HuH-7.5 (cell line): ENCODE measurements around the gene CBX7.

Source experiments
- DNase-seq: peaks from one replicate; pipeline ENCODE4 v3.0.0; 2011; ENCODE audit warnings: low spot score

CBX7 gene

DNA sequence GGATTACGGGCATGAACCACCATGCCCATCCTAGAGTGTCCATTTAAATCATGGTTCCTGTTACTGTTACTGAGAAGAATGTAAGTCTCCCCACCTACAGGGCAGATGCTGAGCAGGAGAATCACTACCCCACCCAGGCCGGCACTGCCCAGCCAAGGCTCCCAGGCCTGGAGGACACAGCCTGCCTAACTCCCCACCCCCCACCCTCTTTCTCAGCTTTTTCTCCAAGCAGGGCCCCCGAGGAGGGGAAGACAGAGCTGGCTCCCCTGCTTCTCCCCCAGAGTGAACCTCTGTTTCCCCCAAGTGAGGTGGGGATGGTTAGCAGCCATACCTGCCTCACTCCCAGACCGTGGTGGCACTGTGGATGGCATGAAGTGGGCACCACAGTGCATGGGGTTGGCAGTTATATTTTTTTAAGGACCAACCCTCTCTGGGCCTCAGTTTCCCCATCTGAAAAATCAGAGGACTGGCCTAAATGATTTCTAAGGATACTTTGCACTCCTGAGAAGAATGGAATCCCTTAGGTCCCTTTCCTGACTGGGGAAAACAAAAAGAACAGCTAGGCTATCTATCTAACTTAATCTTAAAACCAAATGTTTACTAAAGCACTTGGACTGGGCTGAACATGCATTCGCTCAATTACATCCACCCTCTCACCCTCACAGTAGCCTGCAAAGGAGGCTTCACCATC is 5.0 kb downstream of the CBX7 start:
- no peak for DNase-seq

DNA sequence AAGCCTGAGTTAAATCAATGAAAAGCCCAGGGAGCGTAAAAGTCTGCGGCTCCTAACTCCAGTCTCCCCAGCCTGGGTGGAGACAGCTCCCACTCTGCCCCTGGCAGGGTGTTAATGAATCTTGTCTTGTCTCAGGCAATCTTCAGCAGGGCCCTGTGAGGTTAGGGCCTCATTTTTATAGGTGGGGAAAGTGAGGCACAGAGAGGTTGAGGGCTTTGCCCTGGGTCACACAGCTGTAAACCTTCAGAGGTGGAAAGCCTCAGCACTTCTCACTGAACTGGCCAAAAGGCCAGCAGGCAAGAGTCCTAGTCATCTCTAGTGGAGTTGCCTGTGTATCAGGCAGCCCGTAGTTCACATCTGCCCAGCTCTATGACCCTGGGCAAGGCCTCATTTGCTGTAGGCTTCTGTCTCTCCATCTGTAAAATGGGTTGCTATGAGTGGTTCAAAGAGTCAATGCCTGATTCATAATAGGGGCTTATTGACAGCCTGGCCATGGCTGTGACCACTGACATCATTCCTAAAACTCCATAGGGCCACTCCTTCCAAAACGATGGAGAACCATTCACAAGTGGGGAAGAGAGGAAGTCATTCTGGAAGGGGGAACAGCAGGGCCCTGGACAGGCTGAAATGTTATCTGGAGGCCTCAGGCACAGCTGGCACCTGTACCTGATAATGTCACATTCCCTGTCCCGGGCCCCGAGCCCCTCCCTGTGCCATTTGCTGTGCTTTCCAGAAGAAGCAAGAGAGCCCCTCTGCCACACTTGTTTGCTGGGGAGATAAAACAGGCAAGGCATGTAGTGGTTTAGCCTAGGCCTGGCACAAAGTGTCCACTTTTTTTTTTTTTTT is 6.0 kb downstream of the CBX7 start:
- DNase-seq: no peak

DNA sequence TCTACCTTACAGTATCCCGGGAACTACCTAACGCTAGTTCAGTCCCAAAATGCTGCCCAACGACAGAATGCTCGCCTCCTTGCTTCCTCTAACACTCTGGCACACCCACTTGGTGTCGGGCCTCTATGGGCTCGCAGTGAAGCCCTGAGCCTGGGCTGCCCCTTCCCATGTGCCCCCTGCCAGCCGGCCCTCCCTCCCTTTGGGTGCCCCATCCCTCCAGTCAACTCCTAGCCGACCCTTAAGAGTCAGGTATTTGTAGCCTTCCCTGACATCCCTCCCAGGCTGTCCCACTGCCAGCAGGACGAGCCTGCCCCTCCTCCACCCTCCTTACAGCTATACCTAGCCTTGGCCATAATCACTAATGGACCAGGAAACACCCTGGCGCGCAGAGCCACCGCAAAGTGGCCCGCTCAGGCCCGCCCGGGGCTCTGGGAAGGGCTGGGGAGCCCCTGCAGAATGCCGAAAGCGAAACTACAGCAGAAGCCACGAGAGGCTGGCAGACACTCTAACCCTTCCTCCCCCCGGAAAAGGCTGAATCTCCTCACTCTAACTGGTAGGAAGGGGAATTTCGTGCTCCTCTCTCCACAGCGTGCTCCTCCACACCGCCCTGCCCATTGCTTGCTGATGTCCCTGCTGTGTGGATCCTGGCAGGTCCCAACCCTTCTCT is 8.2 kb downstream of the CBX7 start:
- no peak for DNase-seq

DNA sequence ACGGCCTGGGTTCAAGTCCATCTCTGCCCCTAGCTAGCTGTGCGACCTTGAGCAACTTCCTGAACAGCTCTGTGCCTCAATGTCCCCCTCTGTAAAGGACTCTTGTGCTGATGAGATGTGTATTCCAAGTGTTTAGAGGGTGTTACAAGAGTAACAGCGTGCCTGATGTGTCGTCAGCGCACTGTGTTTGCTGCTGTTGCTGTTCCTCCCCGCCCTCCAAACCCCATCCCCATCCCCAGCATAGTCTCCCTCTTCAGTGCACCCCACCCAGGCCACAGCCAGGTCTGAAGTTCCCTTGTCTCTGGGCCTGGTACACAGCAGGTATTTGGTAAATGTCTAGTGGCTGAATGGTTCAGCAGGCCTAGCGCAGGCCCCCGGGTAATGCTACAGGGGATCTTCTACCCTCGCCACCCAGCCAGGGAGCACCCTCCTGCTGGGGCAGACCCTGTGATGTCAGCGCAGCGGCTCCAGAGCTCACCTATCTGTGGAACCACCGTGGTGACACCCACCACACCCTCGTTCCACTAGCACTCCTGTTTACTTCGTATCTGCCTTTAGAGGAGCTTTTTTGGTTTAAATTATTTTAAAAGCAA is 10.3 kb downstream of the CBX7 start:
- DNase-seq: no peak

DNA sequence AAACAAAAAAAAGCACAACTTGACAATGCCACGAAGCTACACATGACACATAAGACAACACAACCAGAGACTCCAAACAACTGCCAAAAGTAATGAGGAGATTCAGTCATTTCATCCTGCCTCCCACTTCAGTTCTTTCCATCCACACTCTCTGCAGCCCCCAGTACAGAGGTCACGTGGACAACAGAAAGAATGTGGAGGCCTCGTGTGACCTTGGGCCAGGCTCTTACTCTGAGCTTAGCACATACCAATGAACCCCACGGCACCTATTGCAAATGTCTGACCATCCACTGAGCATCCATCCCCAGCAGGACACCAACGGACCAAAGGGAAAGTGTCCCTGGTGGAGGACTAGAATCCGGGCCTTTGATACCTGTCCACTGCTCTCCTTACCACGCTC is 12.5 kb downstream of the CBX7 start:
- no peak for DNase-seq

DNA sequence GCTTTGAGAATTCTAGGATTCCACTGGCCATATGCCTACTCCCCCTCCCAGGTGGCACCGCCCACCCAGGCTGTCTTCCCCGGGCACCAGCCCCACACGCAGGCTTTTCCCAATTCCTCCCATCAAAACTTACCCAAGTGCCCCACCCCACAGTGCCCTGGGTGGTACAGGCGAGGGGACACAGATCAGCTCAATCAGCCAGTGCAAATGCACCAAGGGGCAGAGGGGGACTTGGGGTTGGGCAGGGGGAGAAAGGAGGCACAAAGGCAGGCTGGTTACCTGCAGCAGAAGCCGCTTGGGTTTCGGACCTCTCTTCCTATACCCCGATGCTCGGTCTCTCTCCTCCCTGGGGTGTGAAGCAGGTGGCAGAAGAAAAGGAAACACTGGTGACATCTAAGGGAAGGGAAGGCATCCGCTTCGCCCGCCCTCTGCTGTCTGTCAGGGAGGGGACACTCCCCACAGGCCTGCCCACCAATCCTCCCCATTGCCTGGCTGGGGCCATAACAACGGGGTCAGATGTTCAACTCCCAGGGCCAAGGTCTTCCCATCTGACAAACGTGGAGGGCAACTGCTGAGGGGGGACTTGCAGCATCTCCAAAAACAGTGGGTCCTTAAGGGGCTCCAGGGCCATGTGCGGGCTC is 14.0 kb downstream of the CBX7 start:
- no peak for DNase-seq

DNA sequence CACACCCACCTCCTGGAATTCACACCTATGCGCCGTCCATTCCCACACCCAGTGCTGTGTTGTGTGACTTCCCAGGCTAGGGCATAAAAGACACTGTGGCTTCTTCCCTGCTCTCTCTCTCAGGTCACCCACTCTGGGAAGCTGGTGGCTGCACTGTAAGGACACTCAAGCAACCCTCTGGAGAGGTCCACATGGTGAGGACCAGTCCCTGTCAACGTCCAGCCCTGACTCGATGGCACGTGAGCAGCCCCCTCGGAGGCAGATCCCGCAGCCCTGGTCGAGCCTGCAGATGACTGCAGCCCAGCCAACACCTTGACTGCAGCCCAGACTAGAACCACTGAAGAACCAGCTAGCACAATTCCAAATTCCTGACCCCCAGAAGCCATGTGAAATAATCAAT is 16.2 kb downstream of the CBX7 start:
- DNase-seq: no peak

DNA sequence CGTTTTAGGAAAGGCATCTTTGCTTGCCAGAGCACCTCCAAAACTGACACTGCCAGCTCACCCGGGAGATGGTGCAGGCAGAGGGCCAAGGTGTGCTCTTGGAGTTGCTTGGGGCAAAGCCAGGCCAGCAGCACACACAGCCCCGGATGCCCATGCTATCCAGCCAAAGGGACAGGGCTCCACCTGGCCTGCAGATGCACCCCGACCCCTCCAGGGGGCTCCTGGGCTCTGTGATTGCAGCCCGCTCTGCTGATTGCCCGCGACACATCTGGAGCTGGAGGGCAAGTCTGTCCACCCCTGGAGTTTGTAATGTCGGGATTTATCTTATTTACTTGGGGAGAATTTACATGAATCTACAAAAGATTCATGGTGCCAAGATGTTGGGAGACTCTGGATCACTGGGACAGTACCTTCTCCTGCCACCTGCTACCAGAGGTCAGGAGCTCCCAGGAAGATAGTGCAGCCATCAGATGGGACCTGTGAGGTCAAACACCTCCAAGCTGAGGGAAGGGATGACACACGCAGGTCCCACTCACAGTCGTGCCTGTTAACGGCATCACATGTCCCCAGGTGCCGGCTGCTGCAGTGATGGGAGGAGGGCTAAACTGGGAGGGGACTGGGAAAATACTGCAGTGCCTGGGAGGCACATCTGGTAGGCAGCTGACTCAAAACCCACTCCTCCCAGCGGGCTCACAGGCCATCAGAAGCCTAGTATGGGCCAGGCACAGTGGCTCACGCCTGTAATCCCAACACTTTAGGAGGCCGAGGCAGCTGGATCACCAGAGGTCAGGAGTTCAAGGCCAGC is 17.2 kb downstream of the CBX7 start:
- peak; percentile 79 for DNase-seq

DNA sequence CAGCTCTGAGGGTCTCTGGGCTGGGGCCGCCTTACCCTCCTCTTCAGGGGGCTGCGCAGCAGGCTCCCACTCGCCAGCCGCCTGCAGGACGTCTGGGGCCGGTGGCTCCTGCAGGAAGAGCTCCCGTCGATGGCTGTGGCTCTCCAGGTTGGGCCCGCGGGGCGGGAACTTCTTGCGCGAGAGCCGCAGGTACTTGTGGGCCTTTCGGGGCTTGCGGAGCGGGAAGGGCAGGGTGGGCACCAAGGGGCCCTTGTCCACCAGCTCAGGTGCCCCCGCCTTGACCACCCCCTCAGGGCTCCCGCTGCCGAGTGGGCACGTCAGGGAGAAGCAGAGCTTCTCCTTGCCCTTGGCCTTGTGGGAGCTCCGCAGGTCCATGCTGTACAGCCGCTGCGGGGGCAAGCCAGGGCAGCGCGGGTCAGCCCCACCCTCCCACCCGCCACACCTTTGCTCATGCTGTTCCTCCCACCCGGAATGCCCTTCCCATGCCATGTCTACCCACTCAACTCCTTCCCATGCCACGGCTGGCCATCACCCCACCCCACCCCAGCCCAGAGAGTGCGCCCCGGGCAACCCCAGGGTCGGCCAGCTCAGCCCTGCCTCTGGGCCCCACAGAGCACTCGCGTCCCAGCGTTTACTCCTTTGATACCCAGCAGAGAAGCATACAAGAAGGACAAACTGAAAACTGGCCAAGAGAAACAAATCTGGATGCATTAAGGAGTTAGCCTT is 18.0 kb downstream of the CBX7 start:
- DNase-seq: no peak

DNA sequence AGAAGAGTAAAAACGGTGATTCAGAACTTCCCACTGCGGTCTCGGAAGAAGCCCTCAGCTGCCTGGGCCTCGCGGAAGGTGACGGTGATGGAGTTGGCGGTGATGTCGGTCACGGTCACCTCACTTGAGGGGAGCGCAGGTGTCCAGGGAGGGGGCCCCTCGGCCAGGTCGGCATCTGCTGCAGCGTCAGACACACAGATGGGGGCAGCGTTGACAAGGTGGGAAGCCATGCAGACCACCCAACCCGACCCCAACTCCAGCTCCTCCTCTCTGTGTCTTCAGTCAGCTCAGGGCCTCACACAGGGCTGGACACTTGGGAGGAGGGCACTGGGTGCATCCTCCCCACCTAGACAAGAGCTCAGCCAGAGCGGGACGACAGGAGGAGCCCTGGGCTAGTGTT is 18.6 kb downstream of the CBX7 start:
- no peak for DNase-seq

DNA sequence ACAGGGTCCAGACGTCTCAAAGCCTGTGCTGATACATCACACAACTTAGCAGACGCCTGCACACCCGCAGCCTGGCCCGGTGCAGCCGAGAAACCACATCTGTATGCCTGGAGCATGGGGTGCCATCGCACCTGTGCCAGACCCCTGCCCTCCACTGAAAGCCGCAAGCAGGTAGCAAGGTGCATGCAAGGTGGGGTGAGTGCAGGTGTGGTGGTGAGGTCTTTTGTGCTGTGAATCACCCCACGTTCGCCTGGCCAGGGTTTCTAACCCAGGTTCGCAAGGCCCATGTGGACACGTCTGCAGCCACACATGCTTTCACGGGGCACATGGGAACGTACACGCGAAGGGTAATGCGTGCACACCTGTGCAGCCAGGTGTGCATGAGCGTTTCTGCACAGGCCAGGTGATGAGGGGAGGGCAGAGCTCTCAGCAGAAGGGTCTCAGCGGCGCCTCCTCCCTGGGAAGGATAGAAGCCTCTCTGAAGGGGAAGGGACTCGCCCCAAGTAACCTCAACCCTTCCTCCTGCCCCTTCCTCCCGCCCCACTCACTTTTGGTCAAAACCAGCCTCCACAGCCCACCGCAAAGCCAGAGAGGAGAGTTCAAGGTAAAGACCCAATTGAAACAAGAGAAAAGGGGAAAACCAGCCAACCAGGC is 19.5 kb downstream of the CBX7 start:
- no peak for DNase-seq

DNA sequence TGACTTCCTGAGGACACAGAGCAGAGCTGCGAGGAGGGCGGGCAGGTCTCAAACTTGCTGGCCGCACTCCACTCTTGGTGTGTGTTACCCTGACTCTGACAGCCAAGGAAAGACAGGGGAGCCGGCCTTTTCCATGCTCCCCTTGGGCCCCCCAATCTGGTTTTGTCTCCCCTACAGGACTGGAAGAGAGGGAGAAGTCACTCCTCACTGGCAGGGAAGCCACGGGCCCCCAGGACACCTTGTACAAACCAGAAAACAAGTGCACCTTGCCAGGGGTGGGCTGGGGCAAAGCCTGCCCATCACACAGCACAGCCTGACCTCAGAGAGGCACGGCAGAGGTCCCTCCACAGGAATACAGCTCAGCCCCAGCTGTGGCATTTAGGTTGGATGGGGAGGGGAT is 20.2 kb downstream of the CBX7 start:
- no peak for DNase-seq

DNA sequence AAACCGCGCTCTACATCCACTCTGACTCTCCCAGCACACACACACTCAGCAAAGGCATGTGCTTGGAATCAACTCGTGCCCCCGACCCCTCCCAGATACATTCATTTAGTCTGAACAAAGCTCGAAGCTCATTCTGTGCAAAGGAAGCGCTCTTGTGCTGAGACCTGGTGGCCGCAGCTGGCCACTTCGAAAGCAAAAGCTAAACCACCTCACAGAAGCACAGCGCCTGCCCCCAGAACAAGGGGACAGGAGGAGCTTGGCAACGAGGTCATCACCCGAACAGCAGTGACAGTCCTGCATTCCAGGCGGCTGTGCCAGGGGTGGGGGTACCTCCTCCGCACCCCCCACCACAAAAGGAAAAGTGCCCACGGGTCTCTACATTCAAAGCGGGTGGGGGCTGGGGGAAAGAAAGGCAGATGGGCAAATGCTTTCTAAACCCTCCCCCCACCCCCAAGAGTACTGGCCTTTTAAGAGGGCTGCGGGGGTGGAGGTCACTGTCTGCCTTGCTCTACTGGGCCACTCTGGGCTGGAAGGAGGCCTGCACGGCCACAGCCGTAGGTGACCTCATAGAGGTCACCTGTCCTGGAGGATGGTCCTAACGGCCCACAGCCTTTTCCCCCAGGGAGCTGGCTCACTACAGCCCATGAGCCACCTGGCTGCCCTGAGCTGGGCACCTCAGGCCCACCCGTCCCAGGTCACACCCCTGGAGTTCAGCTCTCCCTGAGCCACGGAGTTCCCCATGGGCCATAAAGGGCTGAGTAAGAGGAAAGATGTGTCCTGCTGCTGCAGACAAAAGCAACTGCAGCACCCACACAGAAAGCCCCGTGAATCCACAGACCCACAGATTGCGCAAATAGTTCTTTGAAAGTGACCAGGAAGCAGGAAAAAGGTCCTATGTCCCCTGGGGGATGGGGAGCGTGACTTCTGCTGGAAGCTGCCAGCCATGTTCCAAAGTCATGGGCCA is 21.3 kb downstream of the CBX7 start:
- DNase-seq: no peak

DNA sequence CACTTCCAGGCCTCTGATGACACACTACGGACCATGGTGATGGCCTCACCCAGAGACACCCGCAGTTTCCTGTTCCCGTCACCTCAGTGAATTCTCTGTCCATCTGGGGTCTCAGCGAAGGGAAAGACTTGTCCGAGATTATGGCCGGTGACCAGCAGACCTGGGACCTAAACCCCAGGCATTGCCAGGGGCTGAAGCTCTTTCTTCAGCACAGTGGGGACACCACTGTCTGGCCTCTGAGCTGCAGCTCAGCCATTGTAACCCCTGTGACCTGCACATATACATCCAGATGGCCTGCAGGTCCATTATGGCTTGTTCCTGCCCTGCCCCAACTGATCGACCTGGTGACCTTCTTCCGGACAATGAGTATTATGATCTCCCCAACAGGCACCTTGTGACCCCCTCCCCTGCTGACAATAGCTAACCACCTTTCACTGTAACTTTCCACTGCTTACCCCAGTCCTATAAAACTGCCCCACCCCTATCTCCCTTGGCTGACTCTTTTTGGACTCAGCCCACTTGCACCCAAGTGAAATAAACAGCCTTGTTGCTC is 22.3 kb downstream of the CBX7 start:
- DNase-seq: no peak

DNA sequence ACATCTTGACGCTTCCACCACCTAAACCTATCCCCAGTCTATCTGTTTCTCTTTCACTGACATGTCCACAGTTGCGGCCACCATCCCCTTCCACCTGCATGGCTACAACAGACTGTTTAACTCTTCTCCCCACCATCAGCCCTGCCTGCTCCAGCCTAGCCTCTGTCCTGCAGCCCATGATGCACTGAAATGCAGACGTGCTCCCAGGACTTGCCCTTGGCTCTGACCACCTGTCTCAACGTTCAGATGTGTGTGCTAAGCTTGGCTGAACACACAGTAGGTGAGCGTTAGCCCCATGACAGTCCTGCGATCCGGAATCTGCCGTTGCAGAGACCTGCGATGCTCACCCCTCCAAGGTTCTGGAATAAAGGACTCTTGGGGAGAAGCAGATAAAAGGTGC is 22.7 kb downstream of the CBX7 start:
- no peak for DNase-seq

DNA sequence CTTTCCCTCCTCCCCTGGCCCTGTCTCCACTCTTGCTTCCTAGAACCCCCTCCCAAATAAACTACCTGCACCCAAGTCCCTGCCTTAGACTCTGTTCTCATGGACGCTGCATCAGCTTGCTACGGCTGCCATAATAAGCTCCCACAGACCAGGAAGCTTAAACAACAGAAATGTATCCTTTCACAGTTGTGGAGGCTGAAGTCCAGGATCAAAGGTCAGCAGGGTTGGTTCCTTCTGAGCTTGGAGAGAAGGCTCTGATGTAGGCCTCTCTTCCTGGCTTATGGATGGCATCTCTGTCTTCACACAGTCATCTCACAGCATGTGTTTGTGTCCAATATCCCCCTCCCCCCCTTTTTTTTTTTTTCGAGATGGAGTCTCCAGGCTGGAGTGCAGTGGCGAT is 23.4 kb downstream of the CBX7 start:
- no peak for DNase-seq

DNA sequence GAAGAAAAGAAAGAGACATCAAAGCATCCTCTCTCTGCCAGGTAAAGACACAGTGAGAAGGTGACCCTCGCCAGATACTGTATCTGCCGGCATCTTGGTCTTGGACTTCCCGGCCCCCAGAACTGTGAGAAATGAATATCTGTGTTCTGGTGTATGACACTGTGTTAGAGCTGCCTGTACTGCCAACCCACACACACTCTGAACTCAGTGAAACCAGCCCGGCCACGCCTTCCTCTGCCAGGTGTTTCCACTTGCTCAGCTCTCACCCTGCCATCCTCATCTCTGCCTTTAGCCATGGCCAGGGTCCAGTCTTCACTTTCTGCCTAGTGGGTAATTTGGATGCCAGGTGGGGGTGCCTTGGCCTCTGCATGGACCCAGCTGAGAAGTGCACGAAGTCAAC is 24.0 kb downstream of the CBX7 start:
- no peak for DNase-seq

DNA sequence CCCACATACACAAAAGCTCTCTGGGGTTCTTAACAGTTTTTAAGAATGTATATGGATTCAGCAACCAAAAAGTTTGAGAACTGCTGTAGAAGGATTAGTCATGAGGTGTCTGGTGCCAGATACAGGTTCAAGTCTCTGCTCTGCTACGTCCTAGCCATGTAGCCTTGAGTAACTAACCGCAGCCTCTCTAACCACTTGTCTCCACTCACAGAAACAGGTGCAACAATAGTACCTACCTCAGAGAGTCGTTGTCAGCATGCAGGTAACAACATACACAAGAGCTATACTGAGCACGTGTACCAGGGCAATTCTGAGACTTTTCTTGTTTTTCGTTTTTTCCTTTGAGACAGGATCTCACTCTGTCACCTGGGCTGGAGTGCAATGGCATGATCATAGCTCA is 26.9 kb downstream of the CBX7 start:
- no peak for DNase-seq
